ENCODE measurements around the gene GAL3ST2.

DNA sequence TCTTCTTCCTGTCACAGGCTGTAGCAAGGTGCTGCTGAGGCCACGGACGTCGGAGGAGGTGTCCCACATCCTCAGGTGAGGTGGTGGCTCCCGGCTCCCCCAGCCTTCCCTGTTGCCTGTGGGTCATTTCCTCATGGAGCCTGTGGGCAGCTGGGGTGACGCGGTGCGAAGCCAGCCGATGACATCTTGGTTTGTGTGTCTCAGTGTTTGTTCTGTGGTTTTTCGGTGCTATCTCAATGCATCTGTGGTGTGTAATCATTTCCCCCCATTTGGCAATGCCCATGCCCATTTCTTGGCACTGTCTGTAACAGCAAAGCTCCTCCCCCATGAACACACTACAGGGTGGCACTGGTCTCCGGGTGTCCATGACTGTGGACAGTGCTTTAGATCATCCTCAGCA, 35.6 kb upstream of the GAL3ST2 start:
- TF ChIP-seq, protein P1, sequence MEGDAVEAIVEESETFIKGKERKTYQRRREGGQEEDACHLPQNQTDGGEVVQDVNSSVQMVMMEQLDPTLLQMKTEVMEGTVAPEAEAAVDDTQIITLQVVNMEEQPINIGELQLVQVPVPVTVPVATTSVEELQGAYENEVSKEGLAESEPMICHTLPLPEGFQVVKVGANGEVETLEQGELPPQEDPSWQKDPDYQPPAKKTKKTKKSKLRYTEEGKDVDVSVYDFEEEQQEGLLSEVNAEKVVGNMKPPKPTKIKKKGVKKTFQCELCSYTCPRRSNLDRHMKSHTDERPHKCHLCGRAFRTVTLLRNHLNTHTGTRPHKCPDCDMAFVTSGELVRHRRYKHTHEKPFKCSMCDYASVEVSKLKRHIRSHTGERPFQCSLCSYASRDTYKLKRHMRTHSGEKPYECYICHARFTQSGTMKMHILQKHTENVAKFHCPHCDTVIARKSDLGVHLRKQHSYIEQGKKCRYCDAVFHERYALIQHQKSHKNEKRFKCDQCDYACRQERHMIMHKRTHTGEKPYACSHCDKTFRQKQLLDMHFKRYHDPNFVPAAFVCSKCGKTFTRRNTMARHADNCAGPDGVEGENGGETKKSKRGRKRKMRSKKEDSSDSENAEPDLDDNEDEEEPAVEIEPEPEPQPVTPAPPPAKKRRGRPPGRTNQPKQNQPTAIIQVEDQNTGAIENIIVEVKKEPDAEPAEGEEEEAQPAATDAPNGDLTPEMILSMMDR (IDR thresholded peaks at IDR 0.05) = no peak
- TF ChIP-seq POLR2A (IDR thresholded peaks at IDR 0.05) = no peak

Measured in Peyer's patch (tissue), 4 donors.